Subcutaneous abdominal adipose tissue (tissue), 5 donors: ENCODE results near the gene TVP23A.

Source experiments
- H3K27ac ChIP-seq: one replicate; pipeline ENCODE4 v1.7.0; 2013; ENCODE audit warnings: low read depth, mild to moderate bottlenecking, inconsistent platforms, low read length, moderate library complexity
- H3K27me3 ChIP-seq, 5 donors: one replicate each; pipeline ENCODE4 v1.7.0; 2013; ENCODE audit warnings: low read length in 5 of 5, inconsistent platforms in 1 of 5; ENCODE audit not compliant: control insufficient read depth in 5 of 5, insufficient read depth in 4 of 5
- H3K36me3 ChIP-seq, 5 donors: one replicate each; pipeline ENCODE4 v1.7.0; 2013; ENCODE audit warnings: low read length in 5 of 5; ENCODE audit not compliant: control insufficient read depth in 5 of 5, insufficient read depth in 5 of 5
- H3K4me1 ChIP-seq, 5 donors: one replicate each; pipeline ENCODE4 v1.7.0; 2013; ENCODE audit warnings: low read length in 5 of 5, mild to moderate bottlenecking in 3 of 5, moderate library complexity in 1 of 5; ENCODE audit not compliant: control insufficient read depth in 5 of 5, insufficient read depth in 5 of 5
- H3K4me3 ChIP-seq, 5 donors: one replicate each; pipeline ENCODE4 v1.7.0; 2013; ENCODE audit warnings: low read length in 5 of 5, low read depth in 1 of 5
- H3K9ac ChIP-seq, 5 donors: one replicate each; pipeline ENCODE4 v1.7.0; 2013; ENCODE audit warnings: low read length in 5 of 5, mild to moderate bottlenecking in 4 of 5, moderate library complexity in 3 of 5
- H3K9me3 ChIP-seq, 5 donors: one replicate each; pipeline ENCODE4 v1.7.0; 2013; ENCODE audit warnings: low read length in 5 of 5; ENCODE audit not compliant: control insufficient read depth in 5 of 5
- donor health status: healthy.
- donor health status: healthy.
- donor health status: healthy.
- donor health status: healthy.
- donor health status: healthy.

TVP23A gene

DNA sequence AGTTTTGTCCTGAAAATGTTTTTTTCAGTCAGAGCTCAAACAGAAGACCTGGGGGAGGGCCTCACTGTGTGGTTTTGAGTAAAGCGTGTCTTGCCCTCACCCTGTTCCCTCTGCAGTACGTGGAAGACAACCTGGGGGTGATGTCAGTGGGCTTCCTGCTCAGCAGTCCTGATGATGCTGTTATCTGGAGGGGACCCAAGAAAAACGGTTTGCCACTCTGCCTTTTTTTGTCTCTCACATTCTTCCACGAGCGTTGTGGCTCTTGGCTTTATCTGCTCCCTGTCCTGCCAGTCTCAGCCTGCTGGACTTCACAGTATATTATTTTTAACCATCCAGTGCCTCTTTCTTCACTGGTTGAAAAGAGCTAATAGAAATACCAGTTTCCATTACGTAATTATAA lies 62.0 kb downstream of the TVP23A start:
- Histone ChIP-seq H3K9ac (no peak overlapping the region), H3K36me3 (peaks cover 7 to 94% (median 83%) of the 10 kb centered on the region in 5 donors), H3K27ac (no peak overlapping the region), H3K9me3 (no peaks in the 10 kb centered on the region), H3K4me3 (no peak overlapping the region), H3K4me1 (peaks cover 0 to 28% (median 9%) of the 10 kb centered on the region in 5 donors), H3K27me3 (no peaks in the 10 kb centered on the region)

DNA sequence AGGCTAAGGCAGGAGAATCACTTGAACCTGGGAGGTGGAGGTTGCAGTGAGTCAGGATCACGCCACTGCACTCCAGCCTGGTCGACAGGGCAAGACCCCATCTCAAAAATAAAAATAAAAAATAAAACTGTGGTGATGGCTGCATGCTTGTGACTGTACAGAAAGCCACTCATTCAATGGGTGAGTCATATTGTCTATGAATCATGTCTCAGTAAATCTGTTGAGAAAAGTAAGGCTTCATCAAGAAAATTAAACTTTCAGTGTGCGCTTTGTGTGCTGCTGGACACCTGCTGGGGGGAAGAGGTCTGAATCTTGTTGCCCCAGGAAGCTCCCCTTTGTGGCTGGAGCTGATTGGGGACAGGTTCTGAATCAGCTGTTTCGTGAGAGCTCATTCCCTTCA lies 63.7 kb downstream of the TVP23A start:
- Histone ChIP-seq H3K36me3 (peaks cover 3 to 85% (median 71%) of the 10 kb centered on the region in 5 donors), H3K4me3 (no peak overlapping the region), H3K4me1 (peaks cover 0 to 35% (median 12%) of the 10 kb centered on the region in 5 donors), H3K27me3 (no peaks in the 10 kb centered on the region), H3K27ac (no peak overlapping the region), H3K9ac (no peak overlapping the region), H3K9me3 (no peaks in the 10 kb centered on the region)

DNA sequence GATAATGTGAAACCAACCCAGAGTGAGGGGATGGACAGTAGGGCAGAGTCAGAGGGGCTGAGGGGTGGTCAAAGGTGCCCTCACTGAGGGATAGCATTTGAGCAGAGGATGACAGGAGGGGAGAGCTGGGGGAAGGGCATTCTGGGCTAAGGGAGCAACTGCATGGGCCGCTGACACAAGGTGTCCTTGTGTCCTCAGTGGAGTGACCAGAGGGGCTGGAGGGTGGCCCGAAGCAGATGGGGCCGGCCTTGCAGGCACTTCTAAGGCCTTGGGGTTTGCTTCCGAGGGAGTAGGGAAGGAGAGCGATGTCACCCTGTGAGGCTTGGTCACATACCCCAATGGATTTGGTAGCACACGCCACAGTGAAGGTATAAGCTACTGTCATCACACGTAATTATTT lies 64.9 kb downstream of the TVP23A start:
- Histone ChIP-seq H3K4me3 (no peak overlapping the region), H3K27me3 (no peaks in the 10 kb centered on the region), H3K27ac (no peak overlapping the region), H3K9ac (no peak overlapping the region), H3K9me3 (no peaks in the 10 kb centered on the region), H3K4me1 (peaks cover 0 to 45% (median 12%) of the 10 kb centered on the region in 5 donors), H3K36me3 (peaks cover 7 to 85% (median 70%) of the 10 kb centered on the region in 5 donors)

DNA sequence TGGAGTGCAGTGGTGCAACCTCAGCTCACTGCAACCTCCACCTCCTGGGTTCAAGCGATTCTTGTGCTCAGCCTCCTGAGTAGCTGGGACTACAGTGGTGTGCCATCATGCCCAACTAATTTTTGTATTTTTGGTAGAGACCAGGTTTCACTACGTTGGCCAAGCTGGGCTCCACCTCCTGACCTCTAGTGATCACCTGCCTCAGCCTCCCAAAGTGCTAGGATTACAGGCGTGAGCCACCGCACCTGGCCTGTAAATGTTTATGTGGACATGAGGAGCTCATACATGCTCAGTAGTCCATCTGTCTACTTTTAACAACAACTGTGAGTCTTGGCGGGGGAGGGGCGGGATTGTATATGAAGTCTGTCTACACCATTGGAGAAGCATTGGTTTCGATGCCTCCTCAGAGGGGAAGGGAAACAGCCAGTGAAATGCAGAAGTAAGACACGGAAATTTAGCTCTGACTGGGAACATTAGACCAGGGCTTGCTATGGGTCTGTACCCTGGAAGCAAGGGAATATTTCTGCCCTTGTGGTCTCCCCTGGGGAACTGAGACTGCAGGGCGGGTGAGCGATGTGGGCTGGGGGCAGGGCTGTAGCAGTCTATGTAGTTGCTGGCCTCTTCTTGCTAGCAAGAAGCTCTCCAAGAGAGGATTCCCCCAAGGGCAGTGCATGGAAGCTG lies 65.6 kb downstream of the TVP23A start:
- no peaks in the 10 kb centered on the region for H3K9me3 ChIP-seq
- H3K4me1 ChIP-seq = peaks cover 0 to 45% (median 13%) of the 10 kb centered on the region in 5 donors
- H3K4me3 ChIP-seq = no peak overlapping the region
- H3K27me3 ChIP-seq = no peaks in the 10 kb centered on the region
- H3K27ac ChIP-seq = no peak overlapping the region
- H3K36me3 ChIP-seq = peaks cover 7 to 83% (median 70%) of the 10 kb centered on the region in 5 donors
- H3K9ac ChIP-seq = no peak overlapping the region

DNA sequence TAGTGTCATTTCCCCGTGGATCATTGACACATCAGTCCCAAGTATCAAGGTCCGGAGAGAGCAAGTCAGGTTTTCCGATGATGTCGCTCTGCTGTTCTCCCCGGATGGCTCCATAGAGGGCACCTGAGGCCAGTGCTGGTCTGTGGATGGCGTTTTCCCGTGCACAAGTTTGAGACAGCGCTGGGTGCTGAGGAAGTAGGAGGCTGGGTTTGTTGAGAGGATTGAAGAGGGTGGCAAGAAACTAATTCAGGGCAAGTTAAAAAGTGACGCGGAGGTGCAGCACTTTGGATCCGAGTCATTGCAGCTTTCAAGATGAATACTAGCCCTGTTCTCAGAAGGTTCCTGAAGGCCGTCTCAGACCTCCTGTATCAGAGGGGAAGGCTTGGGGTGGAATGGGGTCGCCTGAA lies 67.3 kb downstream of the TVP23A start:
- peaks cover 0 to 45% (median 14%) of the 10 kb centered on the region in 5 donors for H3K4me1 ChIP-seq
- H3K36me3 ChIP-seq = peaks cover 7 to 81% (median 61%) of the 10 kb centered on the region in 5 donors

DNA sequence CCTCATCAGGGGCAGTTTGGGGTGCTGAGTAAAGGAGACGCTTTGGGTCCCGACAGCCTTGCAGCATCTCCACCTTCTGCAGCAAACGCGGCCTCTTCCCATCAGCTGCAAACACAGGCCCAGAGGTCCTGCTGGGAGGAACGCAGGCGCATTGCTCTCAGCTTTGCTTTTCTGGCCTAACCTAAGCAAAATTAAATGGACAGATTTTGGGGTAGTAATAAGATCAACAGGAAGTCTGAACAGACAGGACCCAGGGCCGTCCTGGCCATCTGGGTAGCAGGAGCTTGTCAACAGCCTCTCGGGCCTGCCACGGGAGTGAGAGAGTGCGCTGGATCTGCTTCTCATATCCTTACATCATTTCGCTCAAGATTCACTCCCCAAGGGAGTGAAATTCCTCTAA lies 67.8 kb downstream of the TVP23A start:
- no peaks in the 10 kb centered on the region for H3K9me3 ChIP-seq
- no peak overlapping the region for H3K9ac ChIP-seq
- H3K36me3 ChIP-seq = peaks cover 6 to 76% (median 59%) of the 10 kb centered on the region in 5 donors
- peak overlapping the region; percentile 30 for H3K27ac ChIP-seq
- no peak overlapping the region for H3K4me3 ChIP-seq
- H3K27me3 ChIP-seq = no peaks in the 10 kb centered on the region
- H3K4me1 ChIP-seq = peaks cover 0 to 50% (median 17%) of the 10 kb centered on the region in 5 donors

More for the DNA sequence above, 67.3 kb downstream of the TVP23A start:
- no peaks in the 10 kb centered on the region for H3K27me3 ChIP-seq
- H3K9me3 ChIP-seq = no peaks in the 10 kb centered on the region
- H3K27ac ChIP-seq = no peak overlapping the region
- no peak overlapping the region for H3K4me3 ChIP-seq
- no peak overlapping the region for H3K9ac ChIP-seq

DNA sequence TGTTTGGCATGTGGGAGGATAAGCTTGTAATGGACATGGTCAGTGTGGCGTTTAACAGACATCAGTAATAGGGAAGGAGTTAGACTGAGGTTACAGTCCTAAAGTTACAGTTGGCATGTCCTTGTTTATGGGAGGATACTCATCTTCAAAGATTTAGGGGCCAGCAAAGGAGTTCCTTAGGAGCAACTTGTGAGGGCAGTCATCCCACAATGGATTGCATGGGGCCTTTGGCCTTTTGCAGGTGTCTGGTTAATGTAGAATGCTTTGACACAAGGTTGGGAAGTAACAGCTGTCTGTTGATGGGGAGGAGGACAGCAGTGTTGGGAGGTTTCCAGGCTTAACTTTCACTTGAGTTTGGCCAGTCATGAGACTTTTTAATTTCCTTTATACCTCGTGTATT lies 72.8 kb downstream of the TVP23A start:
- peaks cover 0 to 3% (median 0%) of the 10 kb centered on the region in 5 donors for H3K27me3 ChIP-seq
- H3K27ac ChIP-seq = no peak overlapping the region
- no peak overlapping the region for H3K9ac ChIP-seq
- no peak overlapping the region for H3K4me3 ChIP-seq
- peaks cover 2 to 45% (median 24%) of the 10 kb centered on the region in 5 donors for H3K4me1 ChIP-seq
- H3K9me3 ChIP-seq = no peaks in the 10 kb centered on the region
- peaks cover 3 to 38% (median 27%) of the 10 kb centered on the region in 5 donors for H3K36me3 ChIP-seq

DNA sequence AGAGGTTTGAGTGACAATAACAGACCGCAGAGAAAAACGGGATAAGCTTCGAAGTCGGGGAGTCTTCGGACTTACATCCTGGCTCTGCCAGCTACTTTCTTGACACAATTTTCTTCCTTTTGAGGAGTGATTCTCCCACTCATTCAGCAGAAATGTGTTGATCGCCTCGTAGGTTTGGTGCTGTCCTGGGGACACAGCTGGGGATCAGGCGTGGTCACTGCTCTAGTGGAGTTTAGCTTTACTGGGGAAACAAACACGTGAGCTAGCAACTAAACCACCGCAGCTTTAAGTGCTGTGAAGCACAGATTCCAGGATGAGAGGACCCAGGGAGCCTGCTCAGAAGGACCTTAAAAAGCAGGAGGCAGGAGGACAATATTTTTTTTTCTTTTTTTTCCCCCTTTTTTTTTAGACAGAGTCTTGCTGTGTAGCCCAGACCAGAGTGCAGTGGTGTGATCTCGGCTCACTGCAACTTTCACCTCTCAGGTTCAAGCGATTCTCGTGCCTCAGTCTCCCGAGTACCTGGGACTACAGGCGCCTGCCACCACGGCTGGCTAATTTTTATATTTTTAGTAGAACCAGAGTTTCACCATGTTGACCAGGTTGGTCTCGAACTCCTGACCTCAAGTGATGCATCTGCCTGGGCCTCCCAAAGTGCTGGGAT lies 74.1 kb downstream of the TVP23A start:
- H3K9ac ChIP-seq = peak overlapping the region; percentile 8 to 79 (median 65)
- H3K4me1 ChIP-seq = peaks cover 2 to 33% (median 24%) of the 10 kb centered on the region in 5 donors
- H3K27me3 ChIP-seq = peaks cover 0 to 3% (median 0%) of the 10 kb centered on the region in 5 donors
- H3K4me3 ChIP-seq = peak overlapping the region; percentile 61 to 84 (median 79)
- H3K36me3 ChIP-seq = peaks cover 3 to 28% (median 23%) of the 10 kb centered on the region in 5 donors
- peak overlapping the region; percentile 98 for H3K27ac ChIP-seq
- H3K9me3 ChIP-seq = no peaks in the 10 kb centered on the region

DNA sequence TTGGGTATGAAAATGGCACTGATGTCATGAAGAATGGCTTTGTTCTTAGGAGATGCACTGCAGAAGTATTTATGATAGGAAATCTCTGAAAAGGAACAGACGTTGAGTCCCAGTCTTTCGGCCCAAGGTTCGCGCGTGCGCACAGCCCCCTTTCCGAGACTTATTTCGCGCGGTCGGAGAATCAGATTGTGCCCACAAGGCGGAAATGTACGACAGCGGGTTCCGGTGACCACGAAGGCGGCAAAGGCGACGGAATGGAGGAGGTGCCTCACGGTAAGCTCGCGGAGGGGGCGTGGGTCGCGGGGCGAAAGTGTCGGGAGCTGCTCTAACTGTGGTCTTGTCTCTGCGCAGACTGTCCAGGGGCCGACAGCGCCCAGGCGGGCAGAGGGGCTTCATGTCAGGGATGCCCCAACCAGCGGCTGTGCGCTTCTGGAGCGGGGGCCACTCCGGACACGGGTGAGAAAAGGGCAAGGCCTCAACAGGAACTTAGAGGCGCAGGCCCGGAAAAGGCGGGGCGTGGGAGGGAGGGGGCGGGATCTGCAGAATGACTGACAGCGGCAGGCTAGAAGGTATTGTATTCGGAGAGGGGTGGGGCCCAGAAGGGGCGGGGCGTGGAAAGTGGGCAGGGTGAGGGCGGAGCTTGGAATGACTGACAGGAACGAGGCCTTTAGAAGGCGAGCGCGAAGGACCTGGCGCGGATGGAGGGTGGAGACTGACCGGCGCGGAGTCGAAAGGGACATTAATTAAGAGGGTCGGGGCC lies 74.8 kb downstream of the TVP23A start, which contains the start of gene NUBP1:
Gene NUBP1 (plus strand): TSS at position 233 of the 760 bp plus-strand sequence. CDS start 22 bp downstream, at position 255.
- Histone ChIP-seq H3K27ac (peak within 1 kb of the TSS; percentile 98), H3K4me1 (peaks cover 2 to 27% (median 24%) of the 10 kb centered on the region in 5 donors), H3K27me3 (peaks cover 0 to 3% (median 0%) of the 10 kb centered on the region in 5 donors), H3K4me3 (peak within 1 kb of the TSS; percentile 76 to 85 (median 83)), H3K36me3 (peaks cover 0 to 21% (median 16%) of the 10 kb centered on the region in 5 donors), H3K9me3 (no peaks in the 10 kb centered on the region), H3K9ac (peak within 1 kb of the TSS; percentile 89 to 99 (median 95))
